GM12873 (cell line): ENCODE data around the gene IRAK2.

Experiments used
- TF ChIP-seq, protein P1 (sequence below): IDR thresholded peaks from 2 replicates; pipeline ENCODE4 v1.5.1; 2012; ENCODE audit warnings: low read depth, mild to moderate bottlenecking, moderate library complexity, low read length, control low read depth; ENCODE audit not compliant: insufficient read depth; ENCODE audit errors: missing control alignments

Gene IRAK2

DNA sequence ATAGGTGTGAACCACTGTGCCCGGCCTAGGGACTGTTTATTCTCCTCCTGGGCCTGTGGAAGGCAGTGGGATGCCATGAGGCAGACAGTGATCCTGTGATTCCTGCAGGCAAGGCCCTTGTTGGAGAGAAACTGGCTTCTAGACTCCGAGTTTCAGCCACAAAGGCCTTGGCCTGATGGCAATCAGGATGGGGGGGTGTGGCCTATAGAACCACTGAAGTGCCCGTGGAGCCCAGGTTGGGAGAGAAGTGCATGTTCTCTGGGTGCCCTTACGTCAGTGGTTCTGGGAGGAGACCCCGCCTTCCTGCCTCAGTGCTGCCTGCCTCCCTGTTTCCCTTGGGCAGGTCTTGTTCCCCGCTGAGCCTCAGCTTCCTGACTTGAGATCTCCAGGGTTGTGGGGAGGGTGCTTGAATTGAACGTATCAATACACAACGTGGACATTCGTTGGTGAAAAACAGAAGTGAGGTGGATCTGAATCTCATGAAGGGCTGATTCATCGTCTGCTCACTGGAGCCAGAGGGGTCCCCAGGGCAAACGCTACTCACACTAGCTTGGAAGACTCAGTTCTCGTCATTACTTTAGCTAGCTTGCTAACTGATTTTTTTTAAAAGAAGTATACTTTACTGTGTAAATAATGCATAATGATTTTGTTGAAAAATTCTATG, 31.8 kb downstream of the IRAK2 start:
- TF ChIP-seq, protein P1, sequence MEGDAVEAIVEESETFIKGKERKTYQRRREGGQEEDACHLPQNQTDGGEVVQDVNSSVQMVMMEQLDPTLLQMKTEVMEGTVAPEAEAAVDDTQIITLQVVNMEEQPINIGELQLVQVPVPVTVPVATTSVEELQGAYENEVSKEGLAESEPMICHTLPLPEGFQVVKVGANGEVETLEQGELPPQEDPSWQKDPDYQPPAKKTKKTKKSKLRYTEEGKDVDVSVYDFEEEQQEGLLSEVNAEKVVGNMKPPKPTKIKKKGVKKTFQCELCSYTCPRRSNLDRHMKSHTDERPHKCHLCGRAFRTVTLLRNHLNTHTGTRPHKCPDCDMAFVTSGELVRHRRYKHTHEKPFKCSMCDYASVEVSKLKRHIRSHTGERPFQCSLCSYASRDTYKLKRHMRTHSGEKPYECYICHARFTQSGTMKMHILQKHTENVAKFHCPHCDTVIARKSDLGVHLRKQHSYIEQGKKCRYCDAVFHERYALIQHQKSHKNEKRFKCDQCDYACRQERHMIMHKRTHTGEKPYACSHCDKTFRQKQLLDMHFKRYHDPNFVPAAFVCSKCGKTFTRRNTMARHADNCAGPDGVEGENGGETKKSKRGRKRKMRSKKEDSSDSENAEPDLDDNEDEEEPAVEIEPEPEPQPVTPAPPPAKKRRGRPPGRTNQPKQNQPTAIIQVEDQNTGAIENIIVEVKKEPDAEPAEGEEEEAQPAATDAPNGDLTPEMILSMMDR: no peak

DNA sequence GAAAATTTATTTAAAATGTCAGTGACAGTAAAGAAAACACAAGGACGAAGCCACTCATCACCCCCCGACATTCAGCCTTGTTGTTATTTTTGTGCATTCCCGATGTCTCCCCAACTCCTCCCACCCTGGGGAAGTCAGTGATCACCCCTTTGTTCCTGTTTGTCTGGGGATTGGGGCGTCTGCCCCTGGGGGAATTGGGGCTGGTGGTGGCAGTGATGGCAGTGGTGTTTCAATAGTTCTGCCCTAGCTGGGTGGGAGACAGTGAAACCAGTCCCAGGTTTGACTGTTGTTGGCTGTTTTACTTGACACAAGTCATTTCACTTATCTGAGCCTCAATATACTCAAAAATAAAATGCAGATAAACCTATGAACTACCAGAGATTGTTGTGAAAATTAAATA, 33.5 kb downstream of the IRAK2 start:
- TF ChIP-seq, protein P1: no peak

DNA sequence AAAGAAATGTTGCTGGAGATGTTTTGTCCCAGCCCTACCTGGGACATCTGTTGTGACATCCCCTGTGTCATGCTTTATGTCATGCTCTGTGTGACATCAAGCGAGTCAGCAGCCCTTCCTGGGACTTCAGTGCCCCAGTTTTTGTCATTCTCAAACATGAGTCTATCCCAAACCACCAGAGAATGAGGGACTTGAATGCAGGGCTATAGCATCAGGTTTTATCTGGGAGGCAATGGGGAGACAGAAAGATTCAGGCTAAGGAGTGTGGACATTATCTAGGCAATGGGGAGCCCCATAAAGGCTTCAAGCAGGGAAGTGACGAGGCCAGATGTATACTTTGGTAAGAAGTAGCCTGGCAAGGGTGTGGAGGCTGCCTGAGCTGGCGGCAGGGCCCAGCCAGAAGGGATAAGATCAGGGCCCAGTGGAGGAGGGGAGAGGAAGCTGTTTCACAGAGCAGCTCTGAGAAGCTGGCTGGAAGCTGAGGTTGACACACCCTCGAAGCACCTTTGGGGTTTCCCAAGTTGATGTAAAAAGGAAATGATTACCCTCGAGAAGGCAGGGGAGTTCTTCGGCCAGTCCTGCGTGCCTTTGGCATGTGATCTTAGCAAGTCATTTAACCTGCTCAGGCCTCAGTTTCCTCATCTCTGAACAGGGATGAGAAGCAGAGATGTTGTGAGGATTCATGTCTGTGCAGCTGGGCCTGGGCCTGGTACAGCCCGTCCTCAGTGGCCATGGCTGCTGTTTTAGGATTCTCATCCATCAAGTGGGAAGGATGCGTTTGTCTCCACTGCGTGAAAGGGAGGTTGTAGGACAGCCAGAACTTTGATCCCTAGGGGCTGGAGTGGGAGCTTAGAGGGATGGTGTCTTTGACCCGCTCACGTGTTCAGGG, 34.3 kb downstream of the IRAK2 start:
- TF ChIP-seq, protein P1: no peak

DNA sequence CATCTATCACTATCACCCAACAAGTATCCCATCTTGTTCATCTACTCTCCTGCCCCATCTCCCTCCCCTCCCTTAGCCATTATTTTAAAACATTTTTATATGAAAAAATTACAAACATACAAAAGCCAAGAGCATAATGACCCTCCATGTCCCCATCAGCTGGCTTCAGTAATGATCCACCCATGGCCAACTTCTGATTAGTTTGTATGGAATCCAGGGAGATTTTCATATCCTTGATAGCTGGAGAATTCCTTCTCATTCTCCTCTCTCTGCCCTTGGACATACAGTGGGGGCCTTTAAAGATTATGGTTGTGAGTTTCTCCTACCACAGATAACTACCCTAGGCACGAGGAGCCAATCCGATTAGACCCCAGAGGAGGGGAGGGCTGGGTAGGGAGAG, 40.2 kb downstream of the IRAK2 start:
- TF ChIP-seq, protein P1: no peak

DNA sequence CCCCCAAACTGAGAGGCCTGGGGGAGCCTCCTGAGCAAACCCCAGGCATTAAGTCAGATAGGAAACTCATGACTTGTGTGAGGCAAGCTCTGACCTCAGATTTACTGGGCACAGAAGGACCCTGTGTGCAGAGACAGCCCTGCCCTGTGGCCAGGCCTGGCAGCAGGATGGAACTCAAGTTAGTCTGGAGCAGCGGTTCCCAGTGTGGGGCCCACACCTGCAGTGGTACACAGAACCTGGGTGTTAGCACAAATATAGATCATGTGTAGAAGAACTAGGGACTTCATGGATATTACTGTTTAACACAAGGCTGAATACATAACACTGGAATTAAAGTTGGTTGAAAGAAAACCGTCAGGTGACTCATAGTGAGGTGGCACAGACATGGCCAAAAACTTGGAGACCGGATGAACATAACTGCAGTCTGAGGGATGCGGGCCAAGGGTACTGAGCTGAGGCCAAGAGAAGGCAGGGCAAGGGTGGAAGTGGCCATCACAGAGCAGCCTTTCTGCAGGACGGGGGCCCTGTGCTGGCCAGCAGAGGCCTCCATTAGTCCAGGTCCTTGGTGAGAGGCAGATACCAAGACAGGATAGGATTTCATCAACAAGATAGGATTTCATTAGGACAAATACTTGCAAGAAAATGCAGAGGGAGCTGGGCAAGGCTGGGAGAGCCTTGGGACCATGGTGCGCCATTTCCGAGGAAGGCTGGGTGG, 40.9 kb downstream of the IRAK2 start:
- TF ChIP-seq, protein P1: no peak

DNA sequence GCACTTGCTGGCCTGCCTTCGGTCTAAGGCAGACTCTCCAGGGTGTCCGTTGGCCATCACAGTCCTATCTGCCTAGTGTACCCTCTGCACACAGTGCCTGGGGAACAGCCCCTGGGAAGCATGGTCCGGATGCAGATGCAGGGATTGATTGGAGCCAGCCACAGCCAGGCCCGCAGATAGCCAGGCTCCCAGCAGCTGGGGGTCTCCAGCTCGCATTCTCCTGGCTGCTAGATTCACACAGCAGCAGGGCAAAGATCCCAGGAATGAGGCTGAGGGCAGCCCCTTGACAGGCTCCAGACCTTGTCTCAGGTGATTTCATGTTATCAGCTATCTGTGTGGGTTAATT, 41.4 kb downstream of the IRAK2 start:
- TF ChIP-seq, protein P1: no peak
